Spleen (tissue), 11 donors: ENCODE measurements around the gene TRIM25. TPM values are rescaled to one million over a fixed set of nuclear protein-coding genes. Genes with fewer than 3 reads are reported as not detected.

Experiments
- DNase-seq: peaks from one replicate; pipeline ENCODE4 v3.0.0-alpha.2; 2020
- H3K27ac ChIP-seq, 8 donors: fragments of 200-600 bp; sonication (generic) in 7 of 8; 1 replicate in 4 of 8; 2 replicates in 4 of 8; pipeline versions ENCODE4 v1.5.0 to v1.8.0; 2016 to 2021; ENCODE audit warnings: inconsistent platforms in 4 of 8, mild to moderate bottlenecking in 4 of 8, moderate library complexity in 1 of 8
- H3K27me3 ChIP-seq, 7 donors: fragments of 200-600 bp; sonication (generic) in 6 of 7; replicated peaks in 1 of 7; 1 replicate in 4 of 7; 2 replicates in 3 of 7; pipeline versions ENCODE4 v1.5.0 to v1.8.0; 2016 to 2021; ENCODE audit warnings: inconsistent platforms in 3 of 7, mild to moderate bottlenecking in 1 of 7
- H3K36me3 ChIP-seq, 6 donors: fragments of 200-600 bp; sonication (generic) in 5 of 6; 1 replicate in 4 of 6; 2 replicates in 2 of 6; pipeline versions ENCODE4 v1.5.0 to v1.8.0; 2016 to 2021; ENCODE audit warnings: inconsistent platforms in 2 of 6
- H3K4me1 ChIP-seq, 6 donors: fragments of 200-600 bp; sonication (generic) in 5 of 6; 1 replicate in 3 of 6; 2 replicates in 3 of 6; pipeline versions ENCODE4 v1.5.0 to v1.8.0; 2016 to 2021; ENCODE audit warnings: inconsistent platforms in 3 of 6
- H3K4me3 ChIP-seq, 8 donors: fragments of 200-600 bp; sonication (generic) in 7 of 8; 1 replicate in 4 of 8; 2 replicates in 4 of 8; pipeline versions ENCODE4 v1.5.0 to v1.8.0; 2016 to 2021; ENCODE audit warnings: inconsistent platforms in 4 of 8, mild to moderate bottlenecking in 4 of 8, moderate library complexity in 2 of 8
- H3K9me3 ChIP-seq, 8 donors: fragments of 200-600 bp; sonication (generic) in 7 of 8; 1 replicate in 4 of 8; 2 replicates in 4 of 8; pipeline versions ENCODE4 v1.5.0 to v1.8.0; 2016 to 2021; ENCODE audit warnings: inconsistent platforms in 4 of 8
- POLR2A ChIP-seq, 3 donors: fragments of 450-650 bp; IDR thresholded peaks; one replicate each; pipeline ENCODE4 v1.5.1; 2017; ENCODE audit warnings: antibody characterized with exemption in 3 of 3, mild to moderate bottlenecking in 1 of 3
- POLR2AphosphoS5 ChIP-seq, 3 donors: sonication (generic); formaldehyde crosslinking; IDR thresholded peaks; one replicate each; pipeline ENCODE4 v1.5.1; 2017; ENCODE audit warnings: antibody characterized with exemption in 3 of 3
- WGBS, 5 donors: extraction: QIAGEN DNeasy Blood & Tissue Kit in 3 of 5; methylation state at CpG; one replicate each; pipeline versions ENCODE4 v1.1.5 to v1.1.7; 2013 to 2018; 5-methylcytosine and 5-hydroxymethylcytosine counted together
- intact Hi-C: fragments of 100-400 bp; cut with DNase I; formaldehyde crosslinking; loops from one replicate; pipeline ENCODE4 v1.15.0; 2023; ENCODE audit warnings: low total_unique reads
- polyA plus RNA-seq, 3 donors: library from polyadenylated mRNA; stranded (reverse); fragments of 200-250 nt; gene quantifications; one replicate each; pipeline ENCODE4 v1.2.1, GENCODE V29; 2013
- total RNA-seq, 7 donors: library from RNA; depleted of rRNA in 3 of 7; stranded (reverse); fragments of >200 nt in 3 of 7; fragmentation: NEBNext Ultra II Directional in 4 of 7; extraction: Animal tissue kit (Norgen Biotek cat#: 25700) in 4 of 7; gene quantifications; one replicate each; pipeline versions ENCODE4 v1.1.0 to v1.2.1, GENCODE V29; 2016 to 2021
- TF ChIP-seq, protein P1 (sequence below), 11 experiments: fragments of 200-600 bp in 7 of 11; fragments of 450-650 bp in 4 of 11; sonication (generic) in 4 of 11; IDR thresholded peaks in 8 of 11; conservative IDR thresholded peaks in 3 of 11; 1 replicate in 7 of 11; 2 replicates in 4 of 11; pipeline versions ENCODE4 v1.4.0 to v1.8.0; 2016 to 2021; ENCODE audit warnings: antibody characterized with exemption in 11 of 11, inconsistent platforms in 4 of 11, mild to moderate bottlenecking in 1 of 11
- donor health status: healthy with polysubstance abuse.
- donor health status: DM: no; HTN: no; CAD: no; lungs with moderate emphysema.
- donor health status: DM: no; HTN: no; CAD: no.
- donor health status: Bipolar disorder and iron deficiency.
- donor health status: healthy.
- donor health status: DM: no; HTN: no; CAD: no.
- donor health status: DM: yes; HTN: yes; CAD: no.

Gene TRIM25
- total and polyA plus RNA-seq, 10 donors = 13.8 to 168 (median 122) TPM

DNA sequence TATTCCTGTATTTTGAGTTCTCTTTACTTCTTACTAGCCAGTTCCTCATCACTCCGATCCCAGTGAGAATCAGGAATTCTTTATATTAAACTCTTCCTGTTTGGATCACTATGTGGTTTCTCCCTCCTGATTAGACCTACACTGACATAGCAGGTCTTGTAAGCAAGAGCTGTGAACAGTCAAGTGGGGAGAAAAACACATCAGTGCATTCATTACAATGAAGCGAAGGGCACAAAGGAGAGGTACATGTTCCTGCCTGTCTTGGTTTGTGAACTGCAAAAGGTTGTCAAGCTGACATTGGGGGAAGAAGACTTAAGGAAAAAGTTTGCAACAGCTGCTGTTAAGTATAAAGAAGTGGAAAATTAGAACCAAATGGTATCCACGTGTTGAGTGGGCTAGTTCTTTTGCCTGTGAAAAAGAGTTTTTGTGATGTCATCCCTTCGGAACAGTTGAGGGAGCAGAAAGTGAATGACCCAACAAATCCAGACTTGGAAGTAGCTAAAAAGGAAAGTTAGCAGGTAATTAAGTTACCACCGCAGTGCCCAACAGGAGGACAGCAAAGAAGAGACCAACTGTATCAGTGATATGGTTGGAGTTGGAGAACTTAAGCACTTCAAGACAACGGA is 23.0 kb upstream of the TRIM25 start:
- TF ChIP-seq, protein P1, sequence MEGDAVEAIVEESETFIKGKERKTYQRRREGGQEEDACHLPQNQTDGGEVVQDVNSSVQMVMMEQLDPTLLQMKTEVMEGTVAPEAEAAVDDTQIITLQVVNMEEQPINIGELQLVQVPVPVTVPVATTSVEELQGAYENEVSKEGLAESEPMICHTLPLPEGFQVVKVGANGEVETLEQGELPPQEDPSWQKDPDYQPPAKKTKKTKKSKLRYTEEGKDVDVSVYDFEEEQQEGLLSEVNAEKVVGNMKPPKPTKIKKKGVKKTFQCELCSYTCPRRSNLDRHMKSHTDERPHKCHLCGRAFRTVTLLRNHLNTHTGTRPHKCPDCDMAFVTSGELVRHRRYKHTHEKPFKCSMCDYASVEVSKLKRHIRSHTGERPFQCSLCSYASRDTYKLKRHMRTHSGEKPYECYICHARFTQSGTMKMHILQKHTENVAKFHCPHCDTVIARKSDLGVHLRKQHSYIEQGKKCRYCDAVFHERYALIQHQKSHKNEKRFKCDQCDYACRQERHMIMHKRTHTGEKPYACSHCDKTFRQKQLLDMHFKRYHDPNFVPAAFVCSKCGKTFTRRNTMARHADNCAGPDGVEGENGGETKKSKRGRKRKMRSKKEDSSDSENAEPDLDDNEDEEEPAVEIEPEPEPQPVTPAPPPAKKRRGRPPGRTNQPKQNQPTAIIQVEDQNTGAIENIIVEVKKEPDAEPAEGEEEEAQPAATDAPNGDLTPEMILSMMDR (IDR thresholded peaks at IDR 0.05 in 8 of 11, conservative IDR thresholded peaks at IDR 0.05 in 3 of 11) = no peak
- TF ChIP-seq POLR2AphosphoS5 (IDR thresholded peaks at IDR 0.05) (no peak), POLR2A (IDR thresholded peaks at IDR 0.05) (no peak)
- H3K4me1 ChIP-seq = peaks cover 0 to 13% (median 5%) of the 10 kb centered on the region in 6 donors
- no peak for DNase-seq
- peaks cover 0 to 3% (median 0%) of the 10 kb centered on the region in 8 donors for H3K9me3 ChIP-seq
- no peaks in the 10 kb centered on the region for H3K27me3 ChIP-seq
- H3K36me3 ChIP-seq = peaks cover 0 to 88% (median 55%) of the 10 kb centered on the region in 6 donors
- peak overlapping the region in 2 of 8 donors; percentile 6 to 18 for H3K27ac ChIP-seq
- 80 to 91% (median 87%) methylated on average over 6 of the region's 6 CpGs for WGBS, 5 donors
- H3K4me3 ChIP-seq = no peak overlapping the region
- intact Hi-C loops = no loop called here

DNA sequence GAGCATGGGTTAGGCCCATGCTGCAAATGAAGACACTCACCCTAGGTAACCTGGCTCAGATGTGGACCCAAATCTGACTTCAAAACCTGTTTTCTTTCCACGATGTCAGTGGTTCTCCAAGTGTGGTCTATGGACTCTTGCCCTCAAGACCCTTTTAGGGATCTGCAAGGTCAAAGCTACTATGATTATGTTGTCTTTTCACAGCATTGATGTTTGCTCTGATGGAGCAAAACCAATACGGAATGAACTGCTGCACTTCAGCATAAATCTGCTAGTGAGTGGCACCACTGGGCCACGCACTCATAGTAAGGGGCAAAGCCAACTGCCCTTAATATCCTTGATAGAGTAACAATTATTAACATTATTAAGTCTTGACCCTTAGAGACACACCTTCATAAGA is 21.6 kb upstream of the TRIM25 start:
- peaks cover 0 to 13% (median 5%) of the 10 kb centered on the region in 6 donors for H3K4me1 ChIP-seq
- H3K27me3 ChIP-seq = no peaks in the 10 kb centered on the region
- WGBS, 5 donors = 92 to 100% (median 98%) methylated on average over 3 of the region's 3 CpGs
- H3K27ac ChIP-seq = no peak overlapping the region
- H3K36me3 ChIP-seq = peaks cover 0 to 75% (median 42%) of the 10 kb centered on the region in 6 donors
- intact Hi-C loops = no loop called here
- DNase-seq = no peak
- no peak for TF ChIP-seq POLR2A (IDR thresholded peaks at IDR 0.05)
- TF ChIP-seq, protein P1 (IDR thresholded peaks at IDR 0.05 in 8 of 11, conservative IDR thresholded peaks at IDR 0.05 in 3 of 11) = no peak
- TF ChIP-seq POLR2AphosphoS5 (IDR thresholded peaks at IDR 0.05) = no peak
- no peak overlapping the region for H3K4me3 ChIP-seq
- H3K9me3 ChIP-seq = peaks cover 0 to 17% (median 11%) of the 10 kb centered on the region in 8 donors

DNA sequence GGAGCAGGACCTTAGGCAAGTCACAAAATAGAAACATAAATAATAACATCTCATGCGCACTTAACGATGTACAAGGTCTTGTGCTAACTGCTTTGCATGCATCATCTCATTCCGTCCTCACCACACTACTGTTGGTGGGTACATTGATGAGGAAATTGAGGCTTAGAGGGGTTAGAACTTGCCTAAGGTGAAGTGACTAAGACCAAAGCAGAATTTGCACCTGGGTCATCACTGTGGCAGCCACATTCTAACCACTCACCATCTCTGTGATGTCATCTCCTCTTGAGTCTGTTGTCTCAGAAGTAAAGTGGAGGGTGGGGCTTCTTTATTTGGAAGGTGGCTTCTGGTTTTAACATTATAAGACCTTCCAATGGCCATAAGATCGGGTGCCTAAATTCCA is 20.4 kb upstream of the TRIM25 start:
- H3K27ac ChIP-seq = no peak overlapping the region
- H3K27me3 ChIP-seq = no peaks in the 10 kb centered on the region
- intact Hi-C loops = no loop called here
- no peak overlapping the region for H3K4me3 ChIP-seq
- no peak for TF ChIP-seq POLR2A (IDR thresholded peaks at IDR 0.05)
- TF ChIP-seq, protein P1 (IDR thresholded peaks at IDR 0.05 in 8 of 11, conservative IDR thresholded peaks at IDR 0.05 in 3 of 11) = no peak
- no peak for TF ChIP-seq POLR2AphosphoS5 (IDR thresholded peaks at IDR 0.05)
- peaks cover 0 to 29% (median 23%) of the 10 kb centered on the region in 8 donors for H3K9me3 ChIP-seq
- peaks cover 0 to 64% (median 37%) of the 10 kb centered on the region in 6 donors for H3K36me3 ChIP-seq
- 83 to 93% (median 91%) methylated on average over 4 of the region's 4 CpGs for WGBS, 5 donors
- no peak for DNase-seq
- H3K4me1 ChIP-seq = peaks cover 0 to 6% (median 1%) of the 10 kb centered on the region in 6 donors

DNA sequence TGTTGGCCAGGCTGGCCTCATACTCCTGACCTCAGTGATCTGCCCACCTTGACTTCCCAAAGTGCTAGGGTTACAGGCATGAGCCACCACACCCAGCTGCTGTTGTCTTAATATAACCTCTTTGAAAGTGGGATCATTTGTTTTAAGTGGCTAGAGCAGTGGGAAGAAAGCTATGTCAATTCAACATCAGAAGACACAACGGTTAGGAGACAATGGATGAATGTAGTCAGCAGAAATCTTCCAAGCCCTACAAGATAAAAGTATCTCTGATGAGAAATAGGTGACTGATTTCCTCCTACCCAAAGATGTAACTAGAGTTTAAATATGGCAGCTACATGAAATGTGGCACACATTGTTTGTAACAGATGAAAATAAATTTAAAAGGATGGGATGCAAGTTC is 20.0 kb upstream of the TRIM25 start:
- 78 to 95% (median 90%) methylated on average over 1 of the region's 1 CpG for WGBS, 5 donors
- TF ChIP-seq POLR2A (IDR thresholded peaks at IDR 0.05) = no peak
- TF ChIP-seq, protein P1 (IDR thresholded peaks at IDR 0.05 in 8 of 11, conservative IDR thresholded peaks at IDR 0.05 in 3 of 11) = no peak
- TF ChIP-seq POLR2AphosphoS5 (IDR thresholded peaks at IDR 0.05) = no peak
- no peak overlapping the region for H3K27ac ChIP-seq
- intact Hi-C loops = no loop called here
- H3K9me3 ChIP-seq = peaks cover 0 to 33% (median 27%) of the 10 kb centered on the region in 8 donors
- H3K27me3 ChIP-seq = no peaks in the 10 kb centered on the region
- no peak for DNase-seq
- no peak overlapping the region for H3K4me3 ChIP-seq
- H3K36me3 ChIP-seq = peaks cover 0 to 60% (median 35%) of the 10 kb centered on the region in 6 donors
- H3K4me1 ChIP-seq = peaks cover 0 to 6% (median 0%) of the 10 kb centered on the region in 6 donors
